Chondrocyte (in vitro differentiated cells): ENCODE data around the gene PACC1. TPM values are rescaled to one million over a fixed set of nuclear protein-coding genes. Genes with fewer than 3 reads are reported as not detected.

Experiments used
- DNase-seq: peaks from one replicate; pipeline ENCODE4 v3.0.0; 2021; ENCODE audit warnings: mixed read lengths, low spot score
- H3K27ac Mint-ChIP-seq: one replicate; pipeline ENCODE4 v1.8.0; 2021; ENCODE audit warnings: mild to moderate bottlenecking, moderate library complexity, mixed read lengths; ENCODE audit not compliant: unreplicated experiment
- H3K27me3 Mint-ChIP-seq: 2 replicates; pipeline ENCODE4 v1.8.0; 2021; ENCODE audit warnings: low read depth, mixed read lengths
- H3K36me3 Mint-ChIP-seq: 2 replicates; pipeline ENCODE4 v1.8.0; 2021; ENCODE audit warnings: low read depth, mixed read lengths
- H3K4me1 Mint-ChIP-seq: 2 replicates; pipeline ENCODE4 v1.8.0; 2021; ENCODE audit warnings: low read depth, mild to moderate bottlenecking, mixed read lengths
- H3K4me3 Mint-ChIP-seq: one replicate; pipeline ENCODE4 v1.8.0; 2021; ENCODE audit warnings: mild to moderate bottlenecking, moderate library complexity, mixed read lengths; ENCODE audit not compliant: unreplicated experiment
- H3K9me3 Mint-ChIP-seq: 2 replicates; pipeline ENCODE4 v1.8.0; 2021; ENCODE audit warnings: low read depth, mixed read lengths
- CTCF ChIP-seq: fragments of 200-600 bp; sonication (generic); IDR thresholded peaks from 2 replicates; pipeline ENCODE4 v1.5.0; 2021; ENCODE audit warnings: antibody characterized with exemption, mild to moderate bottlenecking, moderate library complexity
- total RNA-seq: library from RNA; stranded (reverse); gene quantifications from 3 replicates; pipeline ENCODE4 v1.2.1, GENCODE V29; 2021

PACC1 gene
- total RNA-seq, 1 donor from 2014 or later, result 11.2 TPM

- H3K9me3 Mint-ChIP-seq, result no peaks in the 10 kb centered on the region
- TF ChIP-seq CTCF, result no peak
- no peak overlapping the region for H3K4me3 Mint-ChIP-seq
- DNase-seq, result no peak
- H3K27me3 Mint-ChIP-seq, result no peaks in the 10 kb centered on the region
- no peak overlapping the region for H3K27ac Mint-ChIP-seq
- H3K4me1 Mint-ChIP-seq, result peaks cover 17% of the 10 kb centered on the region
- H3K36me3 Mint-ChIP-seq, result no peaks in the 10 kb centered on the region
Observed at GRCh38 chr1:212451416-212452322, 37.0 kb upstream of the PACC1 start.

- Mint-ChIP-seq H3K36me3 (peaks cover 5% of the 10 kb centered on the region), H3K9me3 (no peaks in the 10 kb centered on the region), H3K4me1 (peaks cover 11% of the 10 kb centered on the region), H3K4me3 (no peak overlapping the region), H3K27ac (no peak overlapping the region), H3K27me3 (no peaks in the 10 kb centered on the region)
- no peak for TF ChIP-seq CTCF
- peak; percentile 28 for DNase-seq
Observed at GRCh38 chr1:212450331-212450881, 35.7 kb upstream of the PACC1 start.

GRCh38 chr1:212447478-212447877 lies 32.8 kb upstream of the PACC1 start:
- peaks cover 6% of the 10 kb centered on the region for H3K36me3 Mint-ChIP-seq
- H3K27ac Mint-ChIP-seq, result no peak overlapping the region
- no peaks in the 10 kb centered on the region for H3K27me3 Mint-ChIP-seq
- no peak overlapping the region for H3K4me3 Mint-ChIP-seq
- H3K9me3 Mint-ChIP-seq, result no peaks in the 10 kb centered on the region
- H3K4me1 Mint-ChIP-seq, result peaks cover 2% of the 10 kb centered on the region
- peak; percentile 28 for DNase-seq
- TF ChIP-seq CTCF, result no peak

GRCh38 chr1:212446333-212446732 lies 31.6 kb upstream of the PACC1 start:
- DNase-seq, result no peak
- Mint-ChIP-seq H3K27ac (no peak overlapping the region), H3K36me3 (peaks cover 6% of the 10 kb centered on the region), H3K4me3 (no peak overlapping the region), H3K9me3 (no peaks in the 10 kb centered on the region), H3K4me1 (no peaks in the 10 kb centered on the region), H3K27me3 (no peaks in the 10 kb centered on the region)
- no peak for TF ChIP-seq CTCF

GRCh38 chr1:212442408-212442807 lies 27.7 kb upstream of the PACC1 start:
- H3K4me3 Mint-ChIP-seq, result no peak overlapping the region
- no peak overlapping the region for H3K27ac Mint-ChIP-seq
- peaks cover 4% of the 10 kb centered on the region for H3K4me1 Mint-ChIP-seq
- no peaks in the 10 kb centered on the region for H3K27me3 Mint-ChIP-seq
- DNase-seq, result no peak
- peaks cover 6% of the 10 kb centered on the region for H3K36me3 Mint-ChIP-seq
- H3K9me3 Mint-ChIP-seq, result no peaks in the 10 kb centered on the region
- no peak for TF ChIP-seq CTCF
